Measurements from ENCODE around the gene DOCK6. TPM values are rescaled to one million over a fixed set of nuclear protein-coding genes. Genes with fewer than 3 reads are reported as not detected.

Gene DOCK6
- total and polyA plus RNA-seq, 2 of the 13 experiments (the other 11 are each of a cell fraction or from before 2014, with no cell fraction given) = 5.4 to 38.1 TPM

- no peak for TF ChIP-seq SETDB1 (CRISPR knock-in tag; IDR thresholded peaks at IDR 0.05; ENCODE audit: borderline replicate concordance)
- 0 out of 2 replicates have a peak, but pooled peaks have one; percentile 14 for TF ChIP-seq BORCS8-MEF2B (CRISPR knock-in tag; IDR thresholded peaks at IDR 0.05)
- TF ChIP-seq MBD4 (IDR thresholded peaks at IDR 0.05; ENCODE audit: borderline replicate concordance, low read length) = no peak
- no peak for TF ChIP-seq REPIN1 (CRISPR knock-in tag; IDR thresholded peaks at IDR 0.05; ENCODE audit: borderline replicate concordance, low read depth)
- 0 out of 2 replicates have a peak, but pooled peaks have one; percentile 9 for TF ChIP-seq ERF (CRISPR knock-in tag; IDR thresholded peaks at IDR 0.05)
- TF ChIP-seq ZNF781 (CRISPR knock-in tag; IDR thresholded peaks at IDR 0.05; ENCODE audit: borderline replicate concordance, not compliant biosample characterization) = no peak
- TF ChIP-seq PPARG (CRISPR knock-in tag; conservative IDR thresholded peaks at IDR 0.05) = no peak
- no peak for TF ChIP-seq KAT7 (CRISPR knock-in tag; IDR thresholded peaks at IDR 0.05; ENCODE audit: borderline replicate concordance)
- TF ChIP-seq ZBTB40 (IDR thresholded peaks at IDR 0.05) = no peak
- TF ChIP-seq ZBTB40 (CRISPR knock-in tag; IDR thresholded peaks at IDR 0.05) = 0 out of 2 replicates have a peak, but pooled peaks have one; percentile 15
- TF ChIP-seq LCORL (IDR thresholded peaks at IDR 0.05) = no peak
- TF ChIP-seq LCORL (CRISPR knock-in tag; IDR thresholded peaks at IDR 0.05) = no peak
- TF ChIP-seq MAZ (IDR thresholded peaks at IDR 0.05; ENCODE audit: borderline replicate concordance, low read depth, low read length) = no peak
- TF ChIP-seq MAZ (CRISPR knock-in tag; IDR thresholded peaks at IDR 0.05; ENCODE audit: low read depth) = no peak; the same call in 1 of the 2 replicates
- TF ChIP-seq ARID5B (CRISPR knock-in tag; IDR thresholded peaks at IDR 0.05) = no peak
Observed at GRCh38 chr19:11243798-11244169, 18.5 kb downstream of the DOCK6 start (continued).

Measured in HepG2 (cell line).